Endothelial cell of hepatic sinusoid (primary cell): ENCODE measurements around the gene MTARC1.

Source experiments
- in situ Hi-C: cut with HindIII; loops from 2 replicates; pipeline ENCODE4 v1.10.0; 2017; ENCODE audit warnings: low sequenced_read_pairs

MTARC1 gene

GRCh38 chr1:220786337-220787068, at the start of gene MTARC1:
Gene MTARC1 (plus strand): TSS chr1:220786913. CDS start chr1:220786945, 32 bp downstream.
- in situ Hi-C loops, result no loop called here

GRCh38 chr1:220741349-220741748, 45.4 kb upstream of the MTARC1 start:
- in situ Hi-C loops, result no loop called here

- in situ Hi-C loops, result no loop called here
Measured at GRCh38 chr1:220741825-220742224, 44.9 kb upstream of the MTARC1 start.

GRCh38 chr1:220742520-220742919, 44.2 kb upstream of the MTARC1 start:
- in situ Hi-C loops, result no loop called here

- in situ Hi-C loops, result no loop called here
Measured at GRCh38 chr1:220746851-220747250, 39.9 kb upstream of the MTARC1 start.

GRCh38 chr1:220747437-220748088, 39.1 kb upstream of the MTARC1 start:
- in situ Hi-C loops, result no loop called here

- in situ Hi-C loops, result no loop called here
Measured at GRCh38 chr1:220748089-220748934, 38.4 kb upstream of the MTARC1 start, which contains the start of gene MTARC2. Gene MTARC2 (plus strand): TSS chr1:220748322. CDS start chr1:220748532, 210 bp downstream.

GRCh38 chr1:220748936-220749335, 37.8 kb upstream of the MTARC1 start:
- in situ Hi-C loops, result no loop called here

- in situ Hi-C loops, result no loop called here
Measured at GRCh38 chr1:220750131-220750515, 36.6 kb upstream of the MTARC1 start.

- in situ Hi-C loops, result no loop called here
Measured at GRCh38 chr1:220751111-220751510, 35.6 kb upstream of the MTARC1 start.

GRCh38 chr1:220754212-220754917, 32.3 kb upstream of the MTARC1 start:
- in situ Hi-C loops, result no loop called here

GRCh38 chr1:220754918-220755295, 31.8 kb upstream of the MTARC1 start:
- in situ Hi-C loops, result no loop called here

GRCh38 chr1:220755309-220755708, 31.4 kb upstream of the MTARC1 start:
- in situ Hi-C loops, result no loop called here

- in situ Hi-C loops, result no loop called here
Measured at GRCh38 chr1:220757441-220757840, 29.3 kb upstream of the MTARC1 start.

- in situ Hi-C loops, result no loop called here
Measured at GRCh38 chr1:220759147-220759546, 27.6 kb upstream of the MTARC1 start.

GRCh38 chr1:220761688-220762427, 24.9 kb upstream of the MTARC1 start:
- in situ Hi-C loops, result no loop called here

- in situ Hi-C loops, result no loop called here
Measured at GRCh38 chr1:220764757-220765156, 22.0 kb upstream of the MTARC1 start.

- in situ Hi-C loops, result no loop called here
Measured at GRCh38 chr1:220767312-220768125, 19.2 kb upstream of the MTARC1 start.

- in situ Hi-C loops, result no loop called here
Measured at GRCh38 chr1:220768126-220768601, 18.5 kb upstream of the MTARC1 start.
